ENCODE results near the gene CBFA2T2.

GRCh38 chr20:33539129-33539528 lies 49.2 kb downstream of the CBFA2T2 start:
- no peak for TF ChIP-seq POLR2A (IDR thresholded peaks at IDR 0.05)
- TF ChIP-seq CTCF (IDR thresholded peaks at IDR 0.05), result no peak
- TF ChIP-seq EP300 (IDR thresholded peaks at IDR 0.05), result no peak
